ENCODE data around the gene LAMA3. TPM values are rescaled to one million over a fixed set of nuclear protein-coding genes. Genes with fewer than 3 reads are reported as not detected.

Gene LAMA3
- total RNA-seq, 1 donor from 2014 or later: 1.7 TPM

DNA sequence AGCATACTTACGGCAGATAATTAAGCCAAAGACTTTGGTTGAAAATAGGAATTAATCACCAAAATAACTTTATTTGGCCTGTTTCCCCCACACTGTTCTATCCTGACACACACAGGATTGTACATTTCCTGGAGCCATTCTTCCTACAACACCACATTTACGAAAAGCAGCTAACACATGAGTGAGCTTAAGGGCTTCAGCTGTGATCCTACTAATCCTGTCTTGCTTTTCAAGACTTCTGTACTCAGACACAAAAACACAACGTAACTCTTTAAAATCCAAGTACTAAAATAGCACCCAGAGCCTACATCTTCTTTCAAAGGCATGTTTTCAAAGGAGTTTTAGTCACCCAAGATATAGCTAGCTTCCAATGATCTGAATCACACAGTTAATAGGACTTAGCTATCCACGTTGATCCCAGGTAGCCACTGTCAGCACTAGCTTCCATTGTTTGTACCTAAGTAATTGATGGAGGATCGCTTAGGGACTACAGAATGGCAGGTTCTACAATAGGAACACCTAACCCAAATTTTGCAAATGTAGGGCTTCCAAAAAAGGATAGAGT is 282.5 kb downstream of the LAMA3 start:
- Mint-ChIP-seq H3K27me3 (ENCODE audit: unreplicated experiment) (peaks cover 3% of the 10 kb centered on the region), H3K36me3 (ENCODE audit: low read depth, unreplicated experiment) (no peaks in the 10 kb centered on the region), H3K27ac (ENCODE audit: unreplicated experiment) (no peak overlapping the region), H3K4me1 (ENCODE audit: unreplicated experiment) (peaks cover 17% of the 10 kb centered on the region), H3K9me3 (ENCODE audit: unreplicated experiment) (no peaks in the 10 kb centered on the region), H3K4me3 (ENCODE audit: unreplicated experiment) (no peak overlapping the region)
- DNase-seq (ENCODE audit: low spot score): no peak
- TF ChIP-seq, protein P1, sequence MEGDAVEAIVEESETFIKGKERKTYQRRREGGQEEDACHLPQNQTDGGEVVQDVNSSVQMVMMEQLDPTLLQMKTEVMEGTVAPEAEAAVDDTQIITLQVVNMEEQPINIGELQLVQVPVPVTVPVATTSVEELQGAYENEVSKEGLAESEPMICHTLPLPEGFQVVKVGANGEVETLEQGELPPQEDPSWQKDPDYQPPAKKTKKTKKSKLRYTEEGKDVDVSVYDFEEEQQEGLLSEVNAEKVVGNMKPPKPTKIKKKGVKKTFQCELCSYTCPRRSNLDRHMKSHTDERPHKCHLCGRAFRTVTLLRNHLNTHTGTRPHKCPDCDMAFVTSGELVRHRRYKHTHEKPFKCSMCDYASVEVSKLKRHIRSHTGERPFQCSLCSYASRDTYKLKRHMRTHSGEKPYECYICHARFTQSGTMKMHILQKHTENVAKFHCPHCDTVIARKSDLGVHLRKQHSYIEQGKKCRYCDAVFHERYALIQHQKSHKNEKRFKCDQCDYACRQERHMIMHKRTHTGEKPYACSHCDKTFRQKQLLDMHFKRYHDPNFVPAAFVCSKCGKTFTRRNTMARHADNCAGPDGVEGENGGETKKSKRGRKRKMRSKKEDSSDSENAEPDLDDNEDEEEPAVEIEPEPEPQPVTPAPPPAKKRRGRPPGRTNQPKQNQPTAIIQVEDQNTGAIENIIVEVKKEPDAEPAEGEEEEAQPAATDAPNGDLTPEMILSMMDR (IDR thresholded peaks at IDR 0.05; ENCODE audit: unreplicated experiment): no peak

DNA sequence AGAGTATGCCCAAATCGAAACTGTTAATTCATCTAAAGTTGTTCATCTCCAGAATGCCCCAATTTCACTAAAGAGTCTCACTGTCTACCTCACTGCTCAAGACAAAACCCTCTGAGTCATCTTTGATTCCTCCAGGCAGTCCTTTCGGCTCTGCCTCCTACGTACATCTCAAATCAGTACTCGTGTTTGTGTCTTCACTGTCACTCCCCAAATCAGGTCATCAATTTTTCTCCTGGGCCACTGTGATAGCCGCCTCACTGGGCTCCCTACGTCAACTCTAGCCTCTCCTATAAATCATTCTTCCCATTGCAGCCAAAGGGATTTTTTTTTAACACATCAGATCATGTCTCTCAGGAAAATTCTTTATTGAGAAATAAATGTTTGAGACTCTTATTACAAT is 283.2 kb downstream of the LAMA3 start:
- no peak for DNase-seq (ENCODE audit: low spot score)
- TF ChIP-seq, protein P1 (IDR thresholded peaks at IDR 0.05; ENCODE audit: unreplicated experiment): no peak
- Mint-ChIP-seq H3K36me3 (ENCODE audit: low read depth, unreplicated experiment) (no peaks in the 10 kb centered on the region), H3K9me3 (ENCODE audit: unreplicated experiment) (no peaks in the 10 kb centered on the region), H3K4me1 (ENCODE audit: unreplicated experiment) (peaks cover 14% of the 10 kb centered on the region), H3K27ac (ENCODE audit: unreplicated experiment) (no peak overlapping the region), H3K4me3 (ENCODE audit: unreplicated experiment) (no peak overlapping the region), H3K27me3 (ENCODE audit: unreplicated experiment) (peaks cover 3% of the 10 kb centered on the region)

DNA sequence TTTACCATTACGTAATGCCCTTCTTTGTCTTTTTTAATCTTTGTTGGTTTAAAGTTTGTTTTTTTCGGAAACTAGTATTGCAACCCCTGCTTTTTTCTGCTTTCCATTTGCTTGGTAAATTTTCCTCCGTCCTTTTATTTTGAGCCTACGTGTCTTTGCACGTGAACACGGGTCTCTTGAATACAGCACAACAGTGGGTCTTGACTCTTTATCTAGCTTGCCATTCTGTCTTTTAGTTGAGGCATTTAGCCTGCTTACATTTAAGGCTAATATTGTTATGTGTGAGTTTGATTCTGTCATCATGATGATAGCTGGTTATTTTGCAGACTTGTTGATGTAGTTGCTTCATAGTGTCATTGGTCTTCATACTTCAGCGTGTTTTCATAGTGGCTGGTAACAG is 287.9 kb downstream of the LAMA3 start:
- H3K27me3 Mint-ChIP-seq (ENCODE audit: unreplicated experiment): peaks cover 3% of the 10 kb centered on the region
- no peaks in the 10 kb centered on the region for H3K9me3 Mint-ChIP-seq (ENCODE audit: unreplicated experiment)
- no peak for DNase-seq (ENCODE audit: low spot score)
- H3K4me1 Mint-ChIP-seq (ENCODE audit: unreplicated experiment): no peaks in the 10 kb centered on the region
- H3K4me3 Mint-ChIP-seq (ENCODE audit: unreplicated experiment): no peak overlapping the region
- TF ChIP-seq, protein P1 (IDR thresholded peaks at IDR 0.05; ENCODE audit: unreplicated experiment): no peak
- no peak overlapping the region for H3K27ac Mint-ChIP-seq (ENCODE audit: unreplicated experiment)
- no peaks in the 10 kb centered on the region for H3K36me3 Mint-ChIP-seq (ENCODE audit: low read depth, unreplicated experiment)

DNA sequence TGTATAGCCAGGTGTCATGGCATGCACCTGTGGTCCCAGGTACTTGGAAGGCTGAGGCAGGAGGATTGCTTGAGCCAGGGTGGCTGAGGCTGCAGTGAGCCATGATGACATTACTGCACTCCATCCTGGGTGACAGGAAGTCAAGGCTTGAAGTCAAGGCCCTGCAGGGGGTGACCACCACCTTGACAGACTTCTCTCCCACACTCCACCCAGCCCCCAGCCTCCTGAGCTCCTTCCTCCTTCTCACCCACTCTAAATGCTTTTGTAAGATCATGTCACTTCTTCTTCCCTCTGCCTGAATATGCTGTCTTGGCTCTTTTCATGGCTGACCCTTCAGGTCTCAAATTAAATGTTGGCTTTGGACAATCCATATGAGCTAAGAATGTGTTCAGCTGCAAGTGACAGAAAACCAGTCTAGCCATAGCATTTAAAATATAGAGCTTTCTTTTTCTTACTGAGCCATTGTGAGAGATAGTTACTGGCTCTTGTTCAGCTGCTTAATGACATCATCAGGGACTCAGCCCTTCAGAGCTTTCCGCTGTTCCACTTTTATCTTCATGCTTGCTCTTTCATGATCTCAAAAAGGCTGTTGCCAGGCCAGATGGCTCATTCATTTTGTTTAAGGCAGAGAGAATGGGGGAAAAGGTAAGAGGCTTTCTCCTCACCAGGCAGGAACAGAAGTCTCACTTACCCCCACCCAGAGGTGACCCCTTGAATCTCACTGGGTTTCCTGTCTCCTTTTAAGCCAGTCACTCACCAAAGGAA is 288.6 kb downstream of the LAMA3 start:
- Mint-ChIP-seq H3K27me3 (ENCODE audit: unreplicated experiment) (peaks cover 6% of the 10 kb centered on the region), H3K36me3 (ENCODE audit: low read depth, unreplicated experiment) (no peaks in the 10 kb centered on the region), H3K4me1 (ENCODE audit: unreplicated experiment) (no peaks in the 10 kb centered on the region), H3K4me3 (ENCODE audit: unreplicated experiment) (no peak overlapping the region), H3K27ac (ENCODE audit: unreplicated experiment) (no peak overlapping the region), H3K9me3 (ENCODE audit: unreplicated experiment) (no peaks in the 10 kb centered on the region)
- no peak for DNase-seq (ENCODE audit: low spot score)
- TF ChIP-seq, protein P1 (IDR thresholded peaks at IDR 0.05; ENCODE audit: unreplicated experiment): no peak

DNA sequence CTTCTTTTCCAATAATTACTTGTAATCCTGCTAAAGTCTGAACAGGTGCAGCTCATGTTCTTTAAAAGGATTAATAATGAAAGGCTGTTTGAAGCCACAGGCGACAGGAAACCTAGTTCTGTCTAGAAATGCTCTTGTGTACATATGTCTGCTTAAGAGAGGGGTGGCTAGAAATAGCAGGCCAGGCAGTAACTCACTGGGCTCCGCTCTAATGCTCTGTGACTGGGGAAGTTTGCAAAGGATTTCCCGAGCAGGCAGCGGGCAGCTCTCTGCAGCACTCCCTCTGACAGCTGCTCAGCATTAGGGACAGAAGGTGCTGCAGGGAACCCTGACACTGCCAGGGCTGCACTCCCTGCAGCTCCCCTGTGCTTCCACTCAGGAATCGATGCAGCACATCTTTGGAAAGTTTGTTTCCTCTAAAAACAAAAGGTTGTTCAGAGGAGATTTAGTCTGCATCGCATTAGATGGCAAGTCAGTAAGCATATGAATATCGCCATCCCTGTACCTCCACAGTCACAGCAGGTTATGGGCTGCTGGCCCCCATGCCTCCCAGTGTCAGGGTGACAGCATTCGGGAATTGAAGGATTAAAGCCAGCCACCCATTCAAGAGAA is 292.2 kb downstream of the LAMA3 start:
- TF ChIP-seq, protein P1 (IDR thresholded peaks at IDR 0.05; ENCODE audit: unreplicated experiment): no peak
- DNase-seq (ENCODE audit: low spot score): no peak
- H3K36me3 Mint-ChIP-seq (ENCODE audit: low read depth, unreplicated experiment): no peaks in the 10 kb centered on the region
- no peak overlapping the region for H3K27ac Mint-ChIP-seq (ENCODE audit: unreplicated experiment)
- H3K4me3 Mint-ChIP-seq (ENCODE audit: unreplicated experiment): no peak overlapping the region
- no peaks in the 10 kb centered on the region for H3K4me1 Mint-ChIP-seq (ENCODE audit: unreplicated experiment)
- no peaks in the 10 kb centered on the region for H3K9me3 Mint-ChIP-seq (ENCODE audit: unreplicated experiment)
- H3K27me3 Mint-ChIP-seq (ENCODE audit: unreplicated experiment): peaks cover 4% of the 10 kb centered on the region
